Sigmoid colon (tissue), 3 donors: ENCODE results near the gene KRT27.

Source experiments
- POLR2A ChIP-seq, 2 donors: fragments of 450-650 bp; IDR thresholded peaks; one replicate each; pipeline ENCODE4 v1.6.1; 2016; ENCODE audit warnings: antibody characterized with exemption in 2 of 2, mild to moderate bottlenecking in 2 of 2, moderate library complexity in 2 of 2
- TF ChIP-seq, protein P1 (sequence below), 4 experiments: fragments of 450-650 bp in 3 of 4; fragments of 200-600 bp in 1 of 4; IDR thresholded peaks; one replicate each; pipeline ENCODE4 v1.5.1; 2016 to 2019; ENCODE audit warnings: antibody characterized with exemption in 4 of 4, mild to moderate bottlenecking in 3 of 4, moderate library complexity in 2 of 4

DNA sequence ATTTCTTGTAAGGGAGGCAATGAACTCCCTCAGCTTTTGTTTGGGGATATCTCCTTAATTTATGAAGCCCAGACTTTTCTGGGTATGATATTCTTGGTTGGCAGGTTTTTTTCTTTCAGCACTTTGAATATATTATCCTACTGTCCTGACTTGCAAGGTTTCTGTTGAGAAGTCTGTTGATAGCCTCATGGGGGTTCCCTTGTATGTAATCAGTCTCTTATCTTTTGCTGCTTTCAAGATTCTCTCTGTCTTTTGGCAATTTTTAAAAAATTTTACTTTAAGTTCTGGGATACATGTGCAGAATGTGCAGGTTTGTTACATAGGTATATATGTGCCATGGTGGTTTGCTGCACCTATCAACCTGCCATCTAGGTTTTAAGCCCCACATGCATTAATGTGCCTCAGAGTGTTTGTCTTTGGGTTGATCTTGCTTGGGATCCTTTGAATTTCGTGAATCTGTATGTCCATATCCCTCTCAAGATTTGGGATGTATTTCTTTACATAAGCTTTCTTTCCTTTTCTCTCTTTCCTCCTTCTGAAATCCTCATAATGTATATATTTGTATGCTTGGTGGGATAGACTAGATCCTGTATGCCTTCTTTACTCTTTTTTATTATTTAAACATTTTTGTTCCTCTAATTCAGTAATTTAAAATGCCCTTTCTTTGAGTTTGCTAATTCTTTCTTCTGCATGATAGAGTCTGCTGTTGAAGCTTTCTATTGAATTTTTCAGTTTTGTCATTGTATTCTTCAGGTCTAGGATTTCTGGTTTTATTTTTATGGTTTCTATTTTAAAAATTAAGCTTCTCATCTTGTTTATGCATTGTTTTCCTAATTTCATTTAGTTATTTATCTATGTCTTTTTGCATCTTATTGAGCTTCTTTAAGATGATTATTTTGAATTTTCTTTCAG, 22.0 kb downstream of the KRT27 start:
- TF ChIP-seq POLR2A (IDR thresholded peaks at IDR 0.05), result no peak
- TF ChIP-seq, protein P1, sequence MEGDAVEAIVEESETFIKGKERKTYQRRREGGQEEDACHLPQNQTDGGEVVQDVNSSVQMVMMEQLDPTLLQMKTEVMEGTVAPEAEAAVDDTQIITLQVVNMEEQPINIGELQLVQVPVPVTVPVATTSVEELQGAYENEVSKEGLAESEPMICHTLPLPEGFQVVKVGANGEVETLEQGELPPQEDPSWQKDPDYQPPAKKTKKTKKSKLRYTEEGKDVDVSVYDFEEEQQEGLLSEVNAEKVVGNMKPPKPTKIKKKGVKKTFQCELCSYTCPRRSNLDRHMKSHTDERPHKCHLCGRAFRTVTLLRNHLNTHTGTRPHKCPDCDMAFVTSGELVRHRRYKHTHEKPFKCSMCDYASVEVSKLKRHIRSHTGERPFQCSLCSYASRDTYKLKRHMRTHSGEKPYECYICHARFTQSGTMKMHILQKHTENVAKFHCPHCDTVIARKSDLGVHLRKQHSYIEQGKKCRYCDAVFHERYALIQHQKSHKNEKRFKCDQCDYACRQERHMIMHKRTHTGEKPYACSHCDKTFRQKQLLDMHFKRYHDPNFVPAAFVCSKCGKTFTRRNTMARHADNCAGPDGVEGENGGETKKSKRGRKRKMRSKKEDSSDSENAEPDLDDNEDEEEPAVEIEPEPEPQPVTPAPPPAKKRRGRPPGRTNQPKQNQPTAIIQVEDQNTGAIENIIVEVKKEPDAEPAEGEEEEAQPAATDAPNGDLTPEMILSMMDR (IDR thresholded peaks at IDR 0.05), result no peak
